HT-29 (cell line): ENCODE data around the gene PTPRK. TPM values are rescaled to one million over a fixed set of nuclear protein-coding genes. Genes with fewer than 3 reads are reported as not detected.

Source experiments
- DNase-seq: peaks from one replicate; pipeline ENCODE4 v3.0.0-alpha.2; 2015; ENCODE audit warnings: low spot score
- total RNA-seq: library from RNA; depleted of rRNA; stranded (reverse); fragments of >200 nt; shearing (Covaris generic); gene quantifications from 2 replicates; pipeline ENCODE4 v1.2.3, GENCODE V29; 2014

Gene PTPRK
- total RNA-seq, 1 experiment from 2014 or later, result 190 TPM

- peak; percentile 73 for DNase-seq
Measured at GRCh38 chr6:128204616-128205015, 315.8 kb downstream of the PTPRK start.

DNA sequence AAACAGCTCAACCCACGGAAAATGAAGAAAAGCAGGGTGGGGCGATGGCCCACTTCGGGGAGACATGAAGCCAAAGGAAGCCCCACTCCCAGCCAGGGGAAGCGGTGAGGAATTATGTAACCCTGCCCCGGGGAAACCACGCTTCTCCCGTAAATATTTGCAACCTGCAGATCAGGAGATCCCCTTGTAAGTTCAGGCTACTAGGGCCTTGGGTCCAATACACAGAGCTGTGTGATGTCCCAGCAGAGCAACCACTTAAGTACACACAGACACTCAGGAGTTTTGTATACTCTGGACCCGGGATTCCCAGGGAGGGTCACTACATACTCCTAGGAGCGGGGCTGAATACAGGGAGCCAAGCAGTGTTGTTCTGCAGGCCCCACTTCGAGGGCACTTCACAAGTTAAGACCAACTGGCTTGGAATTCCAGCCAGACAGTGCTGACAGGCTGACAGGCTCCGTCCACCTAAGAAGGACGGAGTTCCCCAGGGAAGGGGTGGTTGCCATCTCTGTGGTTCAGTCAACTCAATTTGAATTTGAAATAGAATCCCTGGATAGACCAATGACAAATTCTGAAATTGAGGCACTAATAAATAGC is 318.1 kb downstream of the PTPRK start:
- DNase-seq, result no peak

DNA sequence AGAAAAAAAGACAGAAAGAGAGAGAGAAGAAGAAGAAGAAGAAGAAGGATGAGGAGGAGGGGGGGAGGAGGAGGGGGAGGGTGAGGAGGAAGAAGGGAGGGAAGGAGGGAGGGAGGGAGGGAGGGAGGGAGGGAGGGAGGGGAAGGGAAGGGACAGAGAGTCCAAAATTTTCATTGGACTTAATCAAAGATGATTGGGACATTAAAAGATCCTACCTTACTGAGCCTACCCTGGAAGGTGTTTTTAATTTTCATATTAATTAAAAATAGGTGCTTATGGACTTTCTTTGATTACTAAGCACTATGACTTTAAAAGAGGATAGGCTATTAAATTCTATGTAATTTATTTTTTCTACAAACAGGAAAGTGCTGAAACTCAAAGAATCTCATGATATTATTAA is 319.6 kb downstream of the PTPRK start:
- no peak for DNase-seq

- no peak for DNase-seq
Measured at GRCh38 chr6:128199461-128199860, 320.9 kb downstream of the PTPRK start.

DNA sequence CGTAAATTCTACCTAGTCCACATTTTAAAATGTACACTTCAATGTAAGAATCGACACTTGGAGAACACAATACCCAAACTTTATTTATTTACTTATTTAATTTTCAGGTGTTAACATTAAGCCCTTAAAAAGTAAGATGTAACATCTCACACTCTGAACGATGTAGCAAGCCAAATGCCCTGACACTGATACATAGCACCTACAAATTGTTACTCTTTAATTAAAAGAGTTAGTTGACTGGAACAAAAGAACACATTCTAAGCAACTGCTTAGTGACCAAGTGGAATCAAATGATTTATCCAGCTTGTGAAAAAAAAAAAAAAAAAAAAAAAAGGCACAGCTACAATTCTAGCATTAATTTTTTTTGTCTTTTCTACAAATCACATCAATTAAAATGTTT is 327.4 kb downstream of the PTPRK start:
- no peak for DNase-seq

DNA sequence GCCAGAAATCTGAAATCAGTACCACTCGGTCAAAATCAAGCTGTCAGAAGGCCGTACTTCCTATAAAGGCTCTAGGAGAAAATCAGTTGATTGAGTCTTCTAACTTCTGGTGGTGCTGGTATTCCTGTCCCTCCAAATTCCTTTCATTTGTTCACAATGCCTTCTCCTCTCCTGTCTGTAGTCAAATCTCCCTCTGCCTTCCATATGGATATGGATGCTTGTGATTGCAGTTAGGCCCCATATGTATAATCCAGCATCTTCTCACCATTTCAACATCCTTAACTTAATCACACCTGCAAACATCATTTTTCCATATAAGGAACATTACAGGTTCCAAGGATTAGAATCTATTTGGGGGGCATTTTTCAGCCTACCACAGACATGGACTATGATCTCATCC is 331.7 kb downstream of the PTPRK start:
- no peak for DNase-seq

- DNase-seq, result no peak
Measured at GRCh38 chr6:128186729-128187128, 333.7 kb downstream of the PTPRK start.

DNA sequence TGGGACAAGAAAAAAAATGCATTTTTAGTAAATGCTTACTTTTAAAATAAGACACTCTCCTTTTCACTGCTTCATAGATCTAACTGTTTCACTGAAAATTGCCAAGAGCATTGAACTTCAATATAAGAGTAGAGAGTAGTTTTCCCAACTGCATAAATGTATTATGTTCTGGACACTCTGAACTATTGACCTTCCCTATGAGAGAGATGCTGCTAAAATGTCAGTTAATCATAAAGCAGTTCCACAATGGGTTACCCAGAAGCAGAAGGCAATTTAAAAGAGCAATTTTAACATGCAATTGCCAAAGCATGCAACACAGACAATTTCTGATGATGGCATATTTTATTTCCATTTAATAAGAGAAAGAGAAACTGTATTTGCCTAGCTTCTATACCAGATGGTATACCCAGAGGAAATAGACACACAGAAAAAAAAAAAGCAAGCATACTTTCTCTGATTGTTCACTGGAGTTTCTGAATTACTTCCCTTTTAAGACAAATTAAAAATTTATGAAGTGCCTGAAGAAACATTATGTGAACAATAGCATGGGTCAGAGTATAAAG is 340.4 kb downstream of the PTPRK start:
- DNase-seq, result no peak

DNA sequence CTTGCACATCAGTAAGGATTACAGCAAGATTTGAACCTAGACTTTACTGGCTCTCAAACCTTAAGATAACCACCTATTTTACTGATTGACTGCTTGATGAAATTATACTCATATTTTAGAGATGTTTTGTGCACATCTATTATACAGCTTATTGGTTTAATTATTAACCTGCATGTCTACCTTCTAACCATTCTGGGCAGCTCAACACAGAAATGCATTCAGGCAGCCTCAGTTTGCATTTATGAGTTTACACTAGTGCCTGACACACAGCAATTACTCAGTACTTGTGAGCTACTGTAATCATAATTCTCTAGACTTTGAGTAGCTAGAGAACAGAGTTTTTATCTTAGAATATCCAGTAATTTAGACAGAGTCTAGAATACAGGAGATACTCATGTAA is 345.7 kb downstream of the PTPRK start:
- peak; percentile 7 for DNase-seq

DNA sequence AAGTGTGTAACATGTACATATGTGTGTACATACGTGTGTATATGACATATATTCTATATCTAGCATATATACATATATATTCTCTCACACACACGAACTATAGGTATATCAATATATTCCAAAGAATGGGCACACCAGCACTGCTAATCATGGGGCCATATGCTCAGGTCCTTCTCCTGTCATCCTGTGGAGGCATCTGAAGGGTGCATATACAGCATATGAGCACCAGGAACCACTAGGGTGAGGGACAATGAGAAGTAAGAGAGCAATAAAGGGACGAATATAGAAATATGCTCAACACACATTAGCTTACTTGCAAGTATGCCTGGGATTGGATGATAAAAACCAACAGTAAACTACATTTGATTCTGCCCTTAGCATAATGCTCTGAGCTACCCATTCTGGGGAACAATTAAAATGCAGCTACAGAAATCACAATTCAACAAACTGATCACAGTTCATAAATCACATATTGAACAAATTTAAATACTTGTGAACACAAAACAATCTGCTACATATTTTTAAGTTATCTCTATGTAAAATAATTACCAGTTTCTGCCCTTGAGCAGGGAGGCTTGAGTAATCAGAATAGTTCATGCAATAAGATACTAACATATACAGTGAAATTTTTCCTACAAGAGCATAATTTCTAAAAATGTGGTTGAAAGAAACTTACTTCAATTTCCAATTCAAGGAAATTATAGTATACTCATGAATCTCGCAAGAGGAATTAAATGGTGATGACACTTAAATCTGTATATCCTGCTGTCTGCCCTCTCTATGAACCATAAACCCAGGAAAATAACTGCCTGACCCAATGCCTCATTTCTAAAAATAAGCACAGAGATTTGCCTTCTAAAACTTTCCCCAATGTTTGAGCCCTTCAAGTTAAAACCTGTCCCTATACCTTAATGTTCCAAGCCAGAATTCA is 347.4 kb downstream of the PTPRK start:
- no peak for DNase-seq

DNA sequence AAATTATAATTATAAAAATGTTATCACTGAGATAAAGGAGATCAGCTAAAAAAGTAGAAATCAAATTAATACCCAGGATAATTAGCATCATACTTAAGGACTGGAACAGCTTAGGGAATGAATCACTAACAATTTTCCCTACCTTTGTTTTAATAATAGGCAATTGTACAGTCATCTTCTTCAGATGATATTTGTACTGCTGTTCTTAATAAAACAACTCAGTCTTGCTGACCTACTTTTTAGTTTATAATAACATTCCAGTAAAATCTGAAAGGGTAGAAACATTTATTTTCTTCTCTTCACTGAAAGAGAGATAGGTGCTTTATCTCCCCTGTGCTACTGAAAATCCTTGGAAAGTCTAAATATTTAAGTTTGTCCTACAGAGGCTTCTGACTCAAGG is 348.3 kb downstream of the PTPRK start:
- DNase-seq, result no peak

- no peak for DNase-seq
Measured at GRCh38 chr6:128171182-128171581, 349.2 kb downstream of the PTPRK start.

GRCh38 chr6:128168244-128168643 is 352.2 kb downstream of the PTPRK start:
- DNase-seq, result no peak

DNA sequence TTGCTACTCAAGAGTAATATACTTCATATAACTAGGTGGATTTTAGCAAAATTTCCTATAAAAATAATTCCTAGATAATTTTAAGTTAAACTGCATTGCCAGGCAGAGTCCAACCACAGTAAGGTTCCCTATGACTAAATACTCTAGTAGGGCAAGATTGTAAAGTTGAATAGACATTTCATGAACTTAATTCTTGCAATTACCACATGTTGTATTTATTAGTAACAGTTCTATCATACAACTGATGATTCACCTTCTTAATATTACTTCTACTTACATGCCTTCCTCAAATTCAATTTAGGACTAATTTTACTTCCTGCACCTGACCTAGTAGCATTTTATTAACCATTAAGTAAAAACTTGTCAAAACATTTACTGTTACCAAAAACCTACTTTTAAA is 352.8 kb downstream of the PTPRK start:
- no peak for DNase-seq

GRCh38 chr6:128164254-128164653 is 356.1 kb downstream of the PTPRK start:
- no peak for DNase-seq

GRCh38 chr6:128162423-128162822 is 358.0 kb downstream of the PTPRK start:
- no peak for DNase-seq

DNA sequence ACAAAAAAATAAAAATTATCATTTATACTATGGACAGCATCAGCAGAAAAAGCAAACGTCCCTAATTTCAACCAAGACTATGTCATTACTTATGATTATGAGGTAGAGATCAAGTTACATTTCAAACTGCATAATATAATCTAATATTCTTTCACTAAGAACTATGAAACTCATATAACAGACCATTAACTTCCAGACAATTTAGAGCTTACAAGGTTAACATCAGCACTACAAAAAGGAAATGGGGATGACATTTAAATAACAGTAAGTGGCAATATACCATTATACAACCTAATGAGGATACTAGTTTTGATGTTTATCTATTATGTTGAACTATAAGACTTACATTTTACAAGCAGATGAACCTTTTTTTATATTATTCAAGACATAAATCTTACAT is 358.6 kb downstream of the PTPRK start:
- DNase-seq, result no peak

DNA sequence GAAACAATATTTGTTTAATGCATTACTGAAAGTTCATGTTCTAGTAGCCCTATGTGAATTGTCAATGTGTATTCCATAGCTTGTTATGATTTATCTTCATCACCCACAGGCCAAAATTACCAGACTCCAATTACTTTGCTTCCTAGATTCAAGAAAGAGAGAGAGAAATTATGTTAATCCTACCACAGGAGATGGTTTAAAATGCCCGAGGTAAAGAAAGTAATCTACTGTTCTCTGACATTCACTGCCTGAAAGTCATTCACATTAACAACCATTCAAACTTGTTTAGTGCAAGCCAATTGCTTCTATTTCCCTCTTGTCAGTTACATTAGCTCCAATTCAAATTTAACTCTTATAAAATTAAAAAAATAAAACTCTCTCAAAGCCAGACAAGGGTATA is 359.1 kb downstream of the PTPRK start:
- DNase-seq, result no peak

GRCh38 chr6:128158496-128158895 is 361.9 kb downstream of the PTPRK start:
- no peak for DNase-seq

GRCh38 chr6:128156321-128157111 is 363.9 kb downstream of the PTPRK start:
- no peak for DNase-seq

- no peak for DNase-seq
Measured at GRCh38 chr6:128155826-128156225, 364.6 kb downstream of the PTPRK start.

GRCh38 chr6:128152551-128152950 is 367.8 kb downstream of the PTPRK start:
- DNase-seq, result no peak
